ENCODE measurements around the gene KRTAP17-1.

- TF ChIP-seq CTCF (optimal IDR thresholded peaks at IDR 0.05 in 1 of 3, IDR thresholded peaks at IDR 0.05 in 1 of 3, conservative IDR thresholded peaks at IDR 0.05 in 1 of 3; ENCODE audit: extremely low read depth in 1 of 3, insufficient read depth in 2 of 3, low read length in 3 of 3) (peak in 2 of 3 experiments; percentile 79 to 87), EZH2 (IDR thresholded peaks at IDR 0.05; ENCODE audit: low read length) (no peak)
These were observed 6.8 kb upstream of the KRTAP17-1 start for GRCh38 chr17:41322094-41322902.

All from keratinocyte (primary cell).